ENCODE data around the gene MED15.

The MED15 gene

GRCh38 chr22:20548806-20549205 is 41.4 kb downstream of the MED15 start:
- peaks cover 8% of the 10 kb centered on the region; the same call in 1 of the 2 replicates for H3K4me1 ChIP-seq (ENCODE audit: control insufficient read depth, low read length)
- H3K9me2 ChIP-seq (replicated peaks; ENCODE audit: control insufficient read depth, low read length), result no peaks in the 10 kb centered on the region
- H3K27ac ChIP-seq (ENCODE audit: low read depth, low read length), result no peak overlapping the region
- H3K36me3 ChIP-seq (ENCODE audit: control insufficient read depth, low read length), result peaks cover 61% of the 10 kb centered on the region
- peaks cover 74% of the 10 kb centered on the region for H3K79me2 ChIP-seq (ENCODE audit: control insufficient read depth, low read length)
- H3K9me3 ChIP-seq (ENCODE audit: control insufficient read depth, insufficient read depth, low read length), result no peaks in the 10 kb centered on the region
- no peak overlapping the region for H3K4me2 ChIP-seq (ENCODE audit: low read length)
- no peak for TF ChIP-seq EZH2phosphoT487 (IDR thresholded peaks at IDR 0.05; ENCODE audit: borderline replicate concordance, low read length)
- TF ChIP-seq CTCF (IDR thresholded peaks at IDR 0.05; ENCODE audit: low read depth, low read length, poor library complexity, severe bottlenecking), result no peak
- H4K20me1 ChIP-seq (ENCODE audit: control insufficient read depth, insufficient read depth, low read depth, low read length), result peaks cover 26% of the 10 kb centered on the region; the same call in 1 of the 2 replicates
- no peaks in the 10 kb centered on the region for H3F3A ChIP-seq (ENCODE audit: control insufficient read depth, insufficient read depth)
- H3K4me3 ChIP-seq (ENCODE audit: low read length), result no peak overlapping the region
- H3K27me3 ChIP-seq (ENCODE audit: control insufficient read depth, low read length), result no peaks in the 10 kb centered on the region

GRCh38 chr22:20549232-20549841 is 41.9 kb downstream of the MED15 start:
- peaks cover 62% of the 10 kb centered on the region for H3K36me3 ChIP-seq (ENCODE audit: control insufficient read depth, low read length)
- no peak for TF ChIP-seq CTCF (IDR thresholded peaks at IDR 0.05; ENCODE audit: low read depth, low read length, poor library complexity, severe bottlenecking)
- TF ChIP-seq EZH2phosphoT487 (IDR thresholded peaks at IDR 0.05; ENCODE audit: borderline replicate concordance, low read length), result no peak
- no peaks in the 10 kb centered on the region for H3F3A ChIP-seq (ENCODE audit: control insufficient read depth, insufficient read depth)
- H3K79me2 ChIP-seq (ENCODE audit: control insufficient read depth, low read length), result peaks cover 69% of the 10 kb centered on the region
- no peaks in the 10 kb centered on the region for H3K9me3 ChIP-seq (ENCODE audit: control insufficient read depth, insufficient read depth, low read length)
- H3K9me2 ChIP-seq (replicated peaks; ENCODE audit: control insufficient read depth, low read length), result no peaks in the 10 kb centered on the region
- H3K4me2 ChIP-seq (ENCODE audit: low read length), result no peak overlapping the region
- peaks cover 8% of the 10 kb centered on the region; the same call in 1 of the 2 replicates for H3K4me1 ChIP-seq (ENCODE audit: control insufficient read depth, low read length)
- peaks cover 26% of the 10 kb centered on the region; the same call in 1 of the 2 replicates for H4K20me1 ChIP-seq (ENCODE audit: control insufficient read depth, insufficient read depth, low read depth, low read length)
- no peaks in the 10 kb centered on the region for H3K27me3 ChIP-seq (ENCODE audit: control insufficient read depth, low read length)
- H3K4me3 ChIP-seq (ENCODE audit: low read length), result no peak overlapping the region
- no peak overlapping the region for H3K27ac ChIP-seq (ENCODE audit: low read depth, low read length)

- H4K20me1 ChIP-seq (ENCODE audit: control insufficient read depth, insufficient read depth, low read depth, low read length), result peaks cover 22% of the 10 kb centered on the region; the same call in 1 of the 2 replicates
- H3K27ac ChIP-seq (ENCODE audit: low read depth, low read length), result no peak overlapping the region
- peaks cover 9% of the 10 kb centered on the region; the same call in 1 of the 2 replicates for H3K4me1 ChIP-seq (ENCODE audit: control insufficient read depth, low read length)
- H3K4me3 ChIP-seq (ENCODE audit: low read length), result no peak overlapping the region
- no peaks in the 10 kb centered on the region for H3K9me3 ChIP-seq (ENCODE audit: control insufficient read depth, insufficient read depth, low read length)
- H3K4me2 ChIP-seq (ENCODE audit: low read length), result no peak overlapping the region
- peaks cover 60% of the 10 kb centered on the region for H3K79me2 ChIP-seq (ENCODE audit: control insufficient read depth, low read length)
- H3K9me2 ChIP-seq (replicated peaks; ENCODE audit: control insufficient read depth, low read length), result no peaks in the 10 kb centered on the region
- no peaks in the 10 kb centered on the region for H3K27me3 ChIP-seq (ENCODE audit: control insufficient read depth, low read length)
- TF ChIP-seq CTCF (IDR thresholded peaks at IDR 0.05; ENCODE audit: low read depth, low read length, poor library complexity, severe bottlenecking) (no peak), EZH2phosphoT487 (IDR thresholded peaks at IDR 0.05; ENCODE audit: borderline replicate concordance, low read length) (no peak)
- H3F3A ChIP-seq (ENCODE audit: control insufficient read depth, insufficient read depth), result no peaks in the 10 kb centered on the region
- H3K36me3 ChIP-seq (ENCODE audit: control insufficient read depth, low read length), result peaks cover 67% of the 10 kb centered on the region
Observed at GRCh38 chr22:20550057-20550817, 42.8 kb downstream of the MED15 start.
